OCI-LY1 (cell line): ENCODE measurements around the gene SQSTM1.
A peak's percentile ranks its signal among the peaks of the same experiment; 100 is the strongest.

ENCODE experiments used
- H2AFZ ChIP-seq: fragments of 200-600 bp; sonication (generic), shearing (Covaris generic); 2 replicates; pipeline ENCODE4 v1.6.0; 2014; ENCODE audit warnings: antibody characterized with exemption, mild to moderate bottlenecking, low read length
- H3F3A ChIP-seq: fragments of 200-600 bp; sonication (generic), shearing (Covaris generic); 2 replicates; pipeline ENCODE4 v1.6.0; 2014; ENCODE audit warnings: mild to moderate bottlenecking, antibody characterized with exemption, low read length, moderate library complexity; ENCODE audit not compliant: insufficient read depth
- H3K27ac ChIP-seq: fragments of 200-600 bp; sonication (generic); 2 replicates; pipeline ENCODE4 v1.5.1; 2014; ENCODE audit warnings: low read length, mixed run types, mild to moderate bottlenecking, low read depth; ENCODE audit not compliant: poor library complexity, severe bottlenecking
- H3K27me3 ChIP-seq: fragments of 200-600 bp; sonication (generic); 2 replicates; pipeline ENCODE4 v1.6.0; 2014; ENCODE audit warnings: antibody characterized with exemption, mild to moderate bottlenecking, low read length, moderate library complexity; ENCODE audit not compliant: insufficient read depth
- H3K36me3 ChIP-seq: fragments of 200-600 bp; sonication (generic); 2 replicates; pipeline ENCODE4 v1.6.1; 2014; ENCODE audit warnings: mild to moderate bottlenecking, antibody characterized with exemption, low read length, moderate library complexity, mixed read lengths; ENCODE audit not compliant: insufficient read depth
- H3K4me1 ChIP-seq: fragments of 200-600 bp; sonication (generic); 2 replicates; pipeline ENCODE4 v1.5.1; 2014; ENCODE audit warnings: mild to moderate bottlenecking, low read length, moderate library complexity; ENCODE audit not compliant: insufficient read depth, severe bottlenecking
- H3K4me2 ChIP-seq: fragments of 200-600 bp; sonication (generic), shearing (Covaris generic); 2 replicates; pipeline ENCODE4 v1.6.1; 2014; ENCODE audit warnings: low read length
- H3K4me3 ChIP-seq: fragments of 200-600 bp; sonication (generic); 2 replicates; pipeline ENCODE4 v1.5.1; 2014; ENCODE audit warnings: low read length, low read depth, mild to moderate bottlenecking, mixed read lengths; ENCODE audit not compliant: poor library complexity, severe bottlenecking
- H3K79me2 ChIP-seq: fragments of 200-600 bp; shearing (Covaris generic); 2 replicates; pipeline ENCODE4 v1.6.1; 2016; ENCODE audit warnings: mixed run types, low read length, mixed read lengths; ENCODE audit not compliant: insufficient read depth
- H3K9ac ChIP-seq: fragments of 200-600 bp; sonication (generic), shearing (Covaris generic); 2 replicates; pipeline ENCODE4 v1.6.1; 2014; ENCODE audit warnings: mild to moderate bottlenecking, low read length, mixed read lengths
- H3K9me2 ChIP-seq: fragments of 200-600 bp; sonication (generic), shearing (Covaris generic); 2 replicates; pipeline ENCODE4 v1.6.1; 2014; ENCODE audit warnings: low read depth, mild to moderate bottlenecking, low read length, mixed read lengths
- H3K9me3 ChIP-seq: fragments of 200-600 bp; shearing (Covaris generic); 2 replicates; pipeline ENCODE4 v1.6.1; 2014; ENCODE audit warnings: low read length, mixed read lengths
- H4K20me1 ChIP-seq: fragments of 200-600 bp; sonication (generic), shearing (Covaris generic); 2 replicates; pipeline ENCODE4 v1.6.0; 2016; ENCODE audit warnings: mild to moderate bottlenecking, low read length; ENCODE audit not compliant: insufficient read depth
- CTCF ChIP-seq: fragments of 200-600 bp; sonication (generic), shearing (Covaris generic); IDR thresholded peaks from 2 replicates; pipeline ENCODE4 v1.5.1; 2017; ENCODE audit warnings: mild to moderate bottlenecking, antibody characterized with exemption, low read length, moderate library complexity, mixed read lengths
- EZH2 ChIP-seq: fragments of 200-600 bp; sonication (generic), shearing (Covaris generic); IDR thresholded peaks from 2 replicates; pipeline ENCODE4 v1.8.0; 2017; ENCODE audit warnings: borderline replicate concordance, mixed run types, mild to moderate bottlenecking, antibody characterized with exemption, low read length, moderate library complexity, mixed read lengths

SQSTM1 gene

DNA sequence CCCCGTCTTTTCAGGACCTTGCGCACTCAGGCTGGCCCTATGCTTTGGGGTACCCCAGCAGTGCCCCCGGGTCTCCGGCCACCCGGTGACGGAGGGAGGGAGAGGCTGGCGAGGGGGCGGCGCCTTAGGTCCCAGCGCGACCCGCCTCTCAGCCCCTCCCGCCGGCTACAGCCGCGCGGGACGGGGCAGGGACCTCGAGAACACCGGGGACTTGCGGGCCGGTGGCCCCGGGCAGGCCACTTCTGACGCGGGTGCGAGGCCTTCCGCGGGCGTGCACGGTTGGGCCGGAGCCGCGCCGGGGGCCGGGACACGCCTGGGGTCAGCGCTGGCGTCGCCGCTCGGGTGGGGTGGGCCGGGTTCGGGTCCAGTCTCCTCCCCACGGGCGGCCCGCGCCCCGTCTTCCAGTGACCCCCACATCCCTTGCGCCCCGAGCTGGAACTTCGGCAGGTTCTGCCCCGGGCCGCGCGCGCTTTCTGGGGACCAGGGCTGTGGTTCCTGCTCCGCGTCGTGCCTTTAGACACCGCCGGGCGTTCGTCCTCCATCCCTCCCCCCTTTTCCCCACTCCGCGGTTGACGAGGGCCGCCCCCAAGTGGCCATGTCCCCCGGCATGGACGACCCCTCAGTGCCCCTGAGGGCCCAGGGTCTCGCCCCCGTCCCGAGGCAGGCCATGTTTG lies 3.8 kb upstream of the SQSTM1 start:
- Histone ChIP-seq H3K4me3 (peak overlapping the region; percentile 23), H3K79me2 (peaks cover under 1% of the 10 kb centered on the region; the same call in 1 of the 2 replicates), H3K9me2 (no peaks in the 10 kb centered on the region), H3K9ac (no peak overlapping the region), H3K4me1 (peaks cover 36% of the 10 kb centered on the region), H3K4me2 (peak overlapping the region; percentile 31; the same call in 1 of the 2 replicates), H3K27me3 (no peaks in the 10 kb centered on the region), H3F3A (no peaks in the 10 kb centered on the region), H3K9me3 (no peaks in the 10 kb centered on the region), H3K27ac (no peak overlapping the region), H4K20me1 (no peaks in the 10 kb centered on the region), H3K36me3 (peaks cover 7% of the 10 kb centered on the region), H2AFZ (no peak overlapping the region)
- TF ChIP-seq CTCF (no peak), EZH2 (no peak)

DNA sequence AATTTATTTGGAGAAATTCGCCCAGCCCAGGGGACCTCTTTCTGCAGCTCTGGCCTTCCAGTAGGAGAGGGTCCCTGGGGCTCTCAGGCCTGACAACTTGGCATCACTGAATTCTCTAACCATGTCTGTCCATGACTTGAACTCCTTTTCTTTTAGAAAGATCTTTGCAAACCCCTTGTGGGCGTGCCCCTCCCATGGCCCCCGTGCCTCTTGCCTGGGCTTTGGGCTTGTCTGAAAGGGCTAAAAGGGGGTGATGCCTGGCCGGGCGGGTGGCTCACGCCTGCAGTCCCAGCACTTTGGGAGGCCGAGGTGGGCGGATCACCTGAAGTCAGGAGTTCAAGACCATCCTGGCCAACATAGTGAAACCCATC lies 3.2 kb upstream of the SQSTM1 start:
- H4K20me1 ChIP-seq: no peaks in the 10 kb centered on the region
- no peaks in the 10 kb centered on the region for H3K27me3 ChIP-seq
- H3F3A ChIP-seq: no peaks in the 10 kb centered on the region
- no peak overlapping the region for H3K9ac ChIP-seq
- H3K4me3 ChIP-seq: no peak overlapping the region
- TF ChIP-seq CTCF (no peak), EZH2 (no peak)
- no peak overlapping the region for H3K27ac ChIP-seq
- H3K79me2 ChIP-seq: peaks cover 6% of the 10 kb centered on the region; the same call in 1 of the 2 replicates
- peak overlapping the region; percentile 31; the same call in 1 of the 2 replicates for H3K4me2 ChIP-seq
- H3K9me2 ChIP-seq: no peaks in the 10 kb centered on the region
- no peak overlapping the region for H2AFZ ChIP-seq
- peaks cover 7% of the 10 kb centered on the region for H3K36me3 ChIP-seq
- H3K4me1 ChIP-seq: peaks cover 41% of the 10 kb centered on the region
- no peaks in the 10 kb centered on the region for H3K9me3 ChIP-seq

DNA sequence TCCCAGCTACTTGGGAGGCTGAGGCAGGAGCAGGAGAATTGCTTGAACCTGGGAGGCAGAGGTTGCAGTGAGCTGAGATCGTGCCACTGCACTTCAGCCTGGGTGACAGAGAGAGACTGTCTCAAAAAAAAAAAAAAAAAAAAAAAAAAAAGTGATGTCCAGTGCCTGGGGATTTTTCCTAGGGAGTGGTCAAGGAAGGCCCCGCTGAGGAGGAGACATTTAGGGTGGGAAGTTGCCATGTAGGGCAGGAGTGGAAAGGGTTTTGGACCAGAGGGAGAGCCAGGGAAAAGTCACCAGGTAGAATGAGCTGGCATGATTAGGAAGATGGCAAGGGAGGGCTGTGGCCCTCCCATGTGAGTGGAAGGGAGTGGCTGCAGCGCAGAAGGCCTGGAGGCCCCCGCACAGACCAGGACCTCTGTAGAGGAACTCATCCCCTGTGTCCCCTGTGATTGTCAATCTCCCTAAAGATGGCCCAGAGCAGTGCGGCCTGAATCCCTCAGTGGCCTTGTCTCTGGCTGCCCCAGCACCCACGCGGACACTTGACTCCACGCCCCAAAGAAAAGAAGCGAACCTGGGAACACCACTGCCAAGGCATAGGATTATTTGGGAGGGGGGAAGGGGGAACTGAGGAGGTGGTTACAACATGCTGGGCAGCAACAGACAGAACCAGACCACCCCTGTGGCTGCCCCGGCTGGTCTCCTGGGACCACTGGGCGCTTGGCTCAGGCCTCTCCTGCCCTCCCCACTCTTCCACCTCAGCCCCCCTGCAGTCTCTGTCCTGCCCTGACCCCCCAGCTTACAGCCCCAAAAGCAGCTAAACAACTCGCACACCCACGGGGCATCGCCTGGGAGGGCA lies 2.6 kb upstream of the SQSTM1 start:
- peak overlapping the region; percentile 82; the same call in 1 of the 2 replicates for H3K9ac ChIP-seq
- no peaks in the 10 kb centered on the region for H3K9me3 ChIP-seq
- H3K79me2 ChIP-seq: peaks cover 10% of the 10 kb centered on the region; the same call in 1 of the 2 replicates
- no peaks in the 10 kb centered on the region for H3F3A ChIP-seq
- peak overlapping the region; percentile 88 for H3K4me3 ChIP-seq
- H3K27me3 ChIP-seq: no peaks in the 10 kb centered on the region
- peak overlapping the region; percentile 77 for H3K4me2 ChIP-seq
- TF ChIP-seq CTCF: no peak
- TF ChIP-seq EZH2: no peak
- H3K27ac ChIP-seq: no peak overlapping the region
- peaks cover 45% of the 10 kb centered on the region for H3K4me1 ChIP-seq
- peaks cover 12% of the 10 kb centered on the region for H3K36me3 ChIP-seq
- no peak overlapping the region; the same call in 1 of the 2 replicates for H2AFZ ChIP-seq
- H4K20me1 ChIP-seq: no peaks in the 10 kb centered on the region
- no peaks in the 10 kb centered on the region for H3K9me2 ChIP-seq
